ENCODE results near the gene RNF126.

- TF ChIP-seq, protein P1, sequence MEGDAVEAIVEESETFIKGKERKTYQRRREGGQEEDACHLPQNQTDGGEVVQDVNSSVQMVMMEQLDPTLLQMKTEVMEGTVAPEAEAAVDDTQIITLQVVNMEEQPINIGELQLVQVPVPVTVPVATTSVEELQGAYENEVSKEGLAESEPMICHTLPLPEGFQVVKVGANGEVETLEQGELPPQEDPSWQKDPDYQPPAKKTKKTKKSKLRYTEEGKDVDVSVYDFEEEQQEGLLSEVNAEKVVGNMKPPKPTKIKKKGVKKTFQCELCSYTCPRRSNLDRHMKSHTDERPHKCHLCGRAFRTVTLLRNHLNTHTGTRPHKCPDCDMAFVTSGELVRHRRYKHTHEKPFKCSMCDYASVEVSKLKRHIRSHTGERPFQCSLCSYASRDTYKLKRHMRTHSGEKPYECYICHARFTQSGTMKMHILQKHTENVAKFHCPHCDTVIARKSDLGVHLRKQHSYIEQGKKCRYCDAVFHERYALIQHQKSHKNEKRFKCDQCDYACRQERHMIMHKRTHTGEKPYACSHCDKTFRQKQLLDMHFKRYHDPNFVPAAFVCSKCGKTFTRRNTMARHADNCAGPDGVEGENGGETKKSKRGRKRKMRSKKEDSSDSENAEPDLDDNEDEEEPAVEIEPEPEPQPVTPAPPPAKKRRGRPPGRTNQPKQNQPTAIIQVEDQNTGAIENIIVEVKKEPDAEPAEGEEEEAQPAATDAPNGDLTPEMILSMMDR (IDR thresholded peaks at IDR 0.05; ENCODE audit: insufficient read depth, low read depth, low read length) = no peak
- no peak for TF ChIP-seq EZH2 (IDR thresholded peaks at IDR 0.05; ENCODE audit: insufficient read depth, low read length)
Observed at GRCh38 chr19:607301-608154, 55.5 kb downstream of the RNF126 start.

All from astrocyte (in vitro differentiated cells and primary cell).